Cardiac fibroblast (primary cell): ENCODE data around the gene ATP12A.
A peak's percentile ranks its signal among the peaks of the same experiment; 100 is the strongest.
"Not testable (repeated sequence)": the region's sequence is repeated elsewhere in the genome, so short reads cannot be mapped to it uniquely, and the experiment has no call there.

Experiments used
- DNase-seq, 2 donors: peaks; one replicate each; pipeline versions ENCODE4 v3.0.0 to v3.0.0-alpha.2; 2010; ENCODE audit warnings: low read depth in 2 of 2
- H3K4me3 ChIP-seq, 2 donors: replicated peaks in 1 of 2; 1 replicate in 1 of 2; 2 replicates in 1 of 2; pipeline ENCODE4 v1.5.1; 2011; ENCODE audit warnings: low read depth in 2 of 2, low read length in 2 of 2, mild to moderate bottlenecking in 2 of 2, moderate library complexity in 1 of 2
- TF ChIP-seq, protein P1 (sequence below): IDR thresholded peaks from one replicate; pipeline ENCODE4 v1.5.1; 2011; ENCODE audit warnings: low read depth, mild to moderate bottlenecking, low read length, inconsistent platforms

The ATP12A gene

GRCh38 chr13:24724714-24725113 lies 44.5 kb downstream of the ATP12A start:
- DNase-seq = no peak
- H3K4me3 ChIP-seq = no peak overlapping the region
- TF ChIP-seq, protein P1, sequence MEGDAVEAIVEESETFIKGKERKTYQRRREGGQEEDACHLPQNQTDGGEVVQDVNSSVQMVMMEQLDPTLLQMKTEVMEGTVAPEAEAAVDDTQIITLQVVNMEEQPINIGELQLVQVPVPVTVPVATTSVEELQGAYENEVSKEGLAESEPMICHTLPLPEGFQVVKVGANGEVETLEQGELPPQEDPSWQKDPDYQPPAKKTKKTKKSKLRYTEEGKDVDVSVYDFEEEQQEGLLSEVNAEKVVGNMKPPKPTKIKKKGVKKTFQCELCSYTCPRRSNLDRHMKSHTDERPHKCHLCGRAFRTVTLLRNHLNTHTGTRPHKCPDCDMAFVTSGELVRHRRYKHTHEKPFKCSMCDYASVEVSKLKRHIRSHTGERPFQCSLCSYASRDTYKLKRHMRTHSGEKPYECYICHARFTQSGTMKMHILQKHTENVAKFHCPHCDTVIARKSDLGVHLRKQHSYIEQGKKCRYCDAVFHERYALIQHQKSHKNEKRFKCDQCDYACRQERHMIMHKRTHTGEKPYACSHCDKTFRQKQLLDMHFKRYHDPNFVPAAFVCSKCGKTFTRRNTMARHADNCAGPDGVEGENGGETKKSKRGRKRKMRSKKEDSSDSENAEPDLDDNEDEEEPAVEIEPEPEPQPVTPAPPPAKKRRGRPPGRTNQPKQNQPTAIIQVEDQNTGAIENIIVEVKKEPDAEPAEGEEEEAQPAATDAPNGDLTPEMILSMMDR = no peak

- no peak overlapping the region for H3K4me3 ChIP-seq
- TF ChIP-seq, protein P1 = no peak
- no peak for DNase-seq
Measured at GRCh38 chr13:24725379-24725778, 45.2 kb downstream of the ATP12A start.

- TF ChIP-seq, protein P1 = peak; percentile 77
- H3K4me3 ChIP-seq = no peak overlapping the region
- peak; percentile 90 to 93 for DNase-seq
Measured at GRCh38 chr13:24727731-24728601, 47.8 kb downstream of the ATP12A start.

DNA sequence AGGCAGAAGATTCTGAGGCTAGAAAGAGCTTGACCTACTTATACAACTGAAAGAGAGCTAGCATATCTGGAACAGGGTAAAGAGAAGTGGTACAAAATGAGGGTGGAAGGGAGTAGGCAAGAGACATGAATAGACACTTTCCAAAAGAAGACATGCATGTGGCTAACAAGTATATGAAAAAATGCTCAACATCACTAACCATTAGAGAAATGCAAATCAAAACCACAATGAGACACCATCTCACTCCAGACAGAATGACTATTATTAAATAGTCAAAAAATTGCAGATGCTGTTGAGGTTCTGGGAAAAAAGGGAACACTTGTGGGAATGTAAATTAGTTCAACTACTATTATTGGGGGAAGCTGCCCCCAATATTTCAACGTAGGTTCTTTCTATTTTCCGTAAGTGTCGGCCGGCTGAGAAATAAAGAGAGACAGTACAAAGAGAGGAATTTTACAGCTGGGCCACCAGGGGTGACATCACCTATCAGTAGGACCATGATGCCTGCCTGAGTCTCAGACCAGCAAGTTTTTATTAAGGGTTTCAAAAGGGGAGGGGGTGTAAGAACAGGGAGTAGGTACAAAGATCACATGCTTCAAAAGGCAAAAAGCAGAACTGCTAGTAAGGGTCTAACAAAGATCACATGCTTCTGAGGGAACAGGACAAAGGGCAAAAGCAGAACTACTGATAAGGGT lies 50.8 kb downstream of the ATP12A start:
- H3K4me3 ChIP-seq, DNase-seq: not testable (repeated sequence)

- no peak for DNase-seq
- no peak overlapping the region for H3K4me3 ChIP-seq
- TF ChIP-seq, protein P1 = no peak
Measured at GRCh38 chr13:24734950-24735349, 54.7 kb downstream of the ATP12A start.

DNA sequence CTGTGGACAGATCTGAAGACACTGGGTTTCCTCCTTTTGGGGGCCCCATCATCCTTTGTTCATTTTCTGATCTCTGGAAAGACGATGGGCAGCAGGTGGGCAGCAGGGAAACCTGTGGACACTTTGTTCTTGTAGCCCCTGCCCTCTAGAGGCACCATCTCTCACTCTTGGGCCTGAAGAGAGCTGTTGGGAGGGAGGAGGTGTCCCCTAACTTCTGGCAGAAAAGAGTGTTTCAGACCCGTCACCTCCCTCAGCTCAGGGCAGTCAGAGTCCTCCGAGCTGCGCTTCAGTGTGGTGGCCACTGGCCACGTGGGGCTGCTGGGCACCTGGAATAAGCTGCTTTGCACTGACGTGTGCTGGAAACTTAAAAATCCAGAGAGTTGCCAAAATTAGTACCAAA lies 56.8 kb downstream of the ATP12A start:
- TF ChIP-seq, protein P1 = no peak
- no peak for DNase-seq
- H3K4me3 ChIP-seq = no peak overlapping the region

DNA sequence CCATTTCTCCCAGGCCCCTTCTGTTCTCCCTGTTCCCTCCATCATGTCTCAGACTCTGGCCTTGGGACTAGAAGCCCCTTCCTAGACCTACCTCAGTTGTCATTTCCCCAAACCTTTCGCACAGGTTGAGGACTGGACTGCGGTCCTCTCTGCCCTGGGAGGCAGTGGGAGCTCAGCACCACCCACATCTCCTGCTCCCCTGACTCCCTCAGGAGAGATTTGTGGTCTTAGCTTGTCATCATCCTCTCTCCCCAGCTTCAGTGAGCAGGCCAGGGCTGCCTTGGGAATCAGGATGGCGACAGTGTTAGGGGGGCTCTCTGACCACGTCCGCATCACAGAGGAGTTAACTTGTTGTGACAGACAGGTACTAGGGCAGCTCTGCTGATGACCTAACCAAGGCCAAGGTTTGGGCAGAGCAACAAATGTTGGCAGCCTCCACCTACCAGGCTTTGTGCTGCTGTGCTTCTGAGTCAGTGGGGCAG lies 58.2 kb downstream of the ATP12A start:
- no peak overlapping the region for H3K4me3 ChIP-seq
- no peak for DNase-seq
- TF ChIP-seq, protein P1 = no peak
